ENCODE measurements around the gene HDAC11. TPM values are rescaled to one million over a fixed set of nuclear protein-coding genes. Genes with fewer than 3 reads are reported as not detected.

The HDAC11 gene
- 15.1 and 19.0 TPM in 2 replicates for total RNA-seq

GRCh38 chr3:13479582-13480339 lies at the start of gene HDAC11:
HDAC11 (plus strand) TSS chr3:13480306; CDS start chr3:13480348, 42 bp downstream.

GRCh38 chr3:13548696-13549622 lies 68.9 kb downstream of the HDAC11 start, which contains the start of gene FBLN2:
FBLN2 (plus strand) TSS chr3:13549125; CDS start chr3:13570356, 21,231 bp downstream.

Other genes with a start within 250 kb of the HDAC11 start
- gene NUP210, start 60.0 kb upstream of the HDAC11 start, total RNA-seq = 0.21 TPM in 1 of 2 replicates, not detected in the other
- gene FBLN2, start 68.8 kb downstream of the HDAC11 start, total RNA-seq = 3.7 and 13.3 TPM in 2 replicates

Data from airway epithelial cell (primary cell).